HG03045 (cell line): Measurements from ENCODE around the gene PCDH7.

Source experiments
- ATAC-seq: cut with Tn5 transposase; IDR thresholded peaks from one replicate; pipeline ENCODE4 v1.9.1; 2021; ENCODE audit warnings: mild to moderate bottlenecking, moderate library complexity; ENCODE audit not compliant: unreplicated experiment

PCDH7 gene

GRCh38 chr4:30720021-30720660, at the start of gene PCDH7:
TSS of gene PCDH7 (plus strand) at chr4:30720369. CDS start at chr4:30721423, 1,054 bp downstream.
- ATAC-seq = no peak

DNA sequence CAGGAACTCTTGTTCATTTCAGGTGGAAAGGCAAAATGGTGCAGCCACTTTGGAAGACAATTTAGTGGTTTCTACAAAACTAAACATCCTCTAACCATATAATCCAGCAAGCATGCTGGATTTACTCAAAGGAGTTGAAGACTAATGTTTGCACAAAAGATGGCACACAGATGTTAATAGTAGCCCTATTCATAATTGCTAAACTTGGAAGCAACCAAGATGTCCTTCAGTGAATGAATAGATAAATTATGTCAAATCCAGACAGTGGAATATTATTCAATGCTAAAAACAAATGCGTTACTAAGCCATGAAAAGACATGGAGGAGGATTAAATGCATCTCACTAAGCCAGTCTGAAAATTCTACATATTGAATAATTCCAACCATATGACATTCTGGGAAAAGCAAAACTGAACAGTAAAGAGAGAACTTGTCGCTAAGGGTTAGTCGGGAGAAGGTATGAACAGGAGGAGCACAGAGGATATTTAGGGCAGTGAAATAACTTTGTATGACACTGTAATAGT, 48.2 kb upstream of the PCDH7 start:
- no peak for ATAC-seq

DNA sequence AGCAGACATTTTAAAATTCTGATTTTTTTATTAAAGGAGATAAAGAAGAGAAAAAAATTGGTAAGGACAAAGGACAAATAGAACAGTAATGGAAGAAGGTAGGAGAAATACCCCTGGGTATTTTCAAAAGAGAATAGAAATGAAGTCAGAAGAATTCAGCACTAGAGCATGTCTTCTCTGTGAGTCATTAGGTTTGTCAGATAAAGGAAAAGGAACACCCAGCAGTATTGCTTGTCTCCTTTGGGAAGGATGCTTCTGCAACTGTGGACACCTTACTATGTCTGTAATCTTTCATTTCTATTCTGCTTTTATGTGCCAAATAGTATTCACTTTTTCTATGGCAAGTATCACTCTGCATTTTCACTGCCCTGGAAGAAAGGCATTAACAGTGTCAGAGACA, 24.0 kb upstream of the PCDH7 start:
- no peak for ATAC-seq

- no peak for ATAC-seq
Observed at GRCh38 chr4:30714408-30715031, 5.6 kb upstream of the PCDH7 start.

GRCh38 chr4:30716158-30716557, 4.0 kb upstream of the PCDH7 start:
- no peak for ATAC-seq

- ATAC-seq = no peak
Observed at GRCh38 chr4:30716681-30717207, 3.4 kb upstream of the PCDH7 start.

- ATAC-seq = no peak
Observed at GRCh38 chr4:30717208-30718020, 2.8 kb upstream of the PCDH7 start.

DNA sequence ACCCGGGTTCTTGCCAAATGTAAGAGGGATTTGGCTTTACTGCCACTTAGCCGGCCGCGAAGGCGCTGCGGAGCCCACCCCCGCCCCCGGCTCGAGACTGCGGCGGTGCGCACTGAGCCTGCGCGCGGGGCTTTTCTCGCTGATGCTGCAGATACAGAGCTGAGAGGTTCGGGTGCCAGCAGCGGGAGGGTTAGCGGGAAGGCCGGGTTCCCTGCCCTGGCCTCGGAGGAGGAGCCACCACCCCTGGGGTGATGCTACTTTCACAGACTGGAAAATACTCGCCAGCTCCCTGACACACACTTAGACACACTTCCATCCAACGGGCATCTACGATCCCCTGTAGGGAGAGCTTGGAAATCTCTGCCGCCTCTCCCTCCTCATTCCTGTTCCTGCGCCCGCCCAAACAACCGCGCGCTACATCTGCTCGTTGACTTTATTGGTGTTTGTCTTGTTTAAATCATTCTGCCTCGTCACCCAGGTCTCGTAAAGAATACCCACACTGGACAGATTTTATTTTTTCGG, 2.1 kb upstream of the PCDH7 start:
- ATAC-seq = no peak

DNA sequence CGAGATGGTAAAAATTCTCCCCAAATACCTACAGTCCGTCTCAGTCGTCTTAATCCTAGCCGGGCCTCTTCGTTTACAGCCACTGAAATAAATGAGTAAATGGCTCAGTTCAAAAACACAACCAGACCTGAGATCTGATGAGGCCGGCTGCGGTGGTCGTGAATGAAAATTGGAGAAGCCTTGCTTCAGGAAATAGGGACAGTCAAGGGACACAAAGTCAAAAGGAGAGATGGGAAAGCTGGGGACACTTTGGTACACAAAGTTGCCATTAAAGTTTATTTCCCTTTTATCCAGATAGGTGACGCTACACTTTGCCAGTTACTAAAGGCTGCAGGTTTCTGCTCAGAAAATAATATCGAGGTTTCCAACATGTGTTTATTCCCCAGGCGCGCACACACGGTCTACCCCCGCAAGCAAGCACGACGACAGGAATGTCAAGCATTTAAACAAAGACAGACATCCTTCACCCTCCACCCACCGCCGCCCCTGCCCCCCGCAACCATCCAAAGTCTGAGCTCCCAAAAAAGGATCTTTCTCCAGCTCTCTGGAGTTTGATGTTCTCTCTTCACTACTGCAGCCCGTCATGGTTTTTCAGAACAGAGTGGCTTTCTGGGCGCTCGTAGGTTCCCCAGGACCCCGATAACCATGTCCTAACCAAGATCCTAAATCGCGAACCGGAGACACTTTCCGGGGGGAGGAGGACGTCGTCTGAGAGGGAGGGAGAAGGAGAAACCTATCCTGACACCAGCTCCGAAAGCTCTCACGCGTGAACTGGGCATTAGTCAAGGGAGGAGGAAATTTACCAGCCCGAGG, 1.3 kb upstream of the PCDH7 start:
- ATAC-seq = no peak

DNA sequence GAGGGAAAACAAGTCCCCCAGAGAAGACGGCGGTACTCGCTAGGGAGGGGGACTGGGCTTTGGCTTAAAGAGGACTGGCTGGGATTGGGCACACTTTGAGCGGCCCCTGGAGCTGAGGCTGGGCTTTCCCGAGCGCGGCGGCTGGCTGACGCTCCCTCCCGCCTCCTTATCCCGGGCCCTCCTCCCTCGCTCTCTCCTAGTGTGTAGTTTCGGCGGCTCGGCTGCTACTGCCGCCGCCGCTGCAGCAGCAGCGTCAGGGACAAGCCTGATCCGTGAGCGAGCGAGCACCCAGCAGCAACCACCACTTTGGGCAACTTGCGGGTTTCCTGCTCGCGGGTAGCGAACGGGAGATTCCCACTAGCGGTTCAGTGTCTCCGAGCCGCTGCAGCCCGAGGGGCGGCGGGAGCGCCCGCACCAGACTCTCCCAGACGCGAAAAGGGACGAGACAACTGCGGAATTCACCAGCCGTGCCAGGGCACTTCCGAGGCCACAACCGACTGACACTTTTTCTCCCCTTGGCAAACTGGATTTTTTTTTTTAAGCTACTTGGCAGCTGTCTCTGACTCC, 632 bp upstream of the PCDH7 start:
- no peak for ATAC-seq

DNA sequence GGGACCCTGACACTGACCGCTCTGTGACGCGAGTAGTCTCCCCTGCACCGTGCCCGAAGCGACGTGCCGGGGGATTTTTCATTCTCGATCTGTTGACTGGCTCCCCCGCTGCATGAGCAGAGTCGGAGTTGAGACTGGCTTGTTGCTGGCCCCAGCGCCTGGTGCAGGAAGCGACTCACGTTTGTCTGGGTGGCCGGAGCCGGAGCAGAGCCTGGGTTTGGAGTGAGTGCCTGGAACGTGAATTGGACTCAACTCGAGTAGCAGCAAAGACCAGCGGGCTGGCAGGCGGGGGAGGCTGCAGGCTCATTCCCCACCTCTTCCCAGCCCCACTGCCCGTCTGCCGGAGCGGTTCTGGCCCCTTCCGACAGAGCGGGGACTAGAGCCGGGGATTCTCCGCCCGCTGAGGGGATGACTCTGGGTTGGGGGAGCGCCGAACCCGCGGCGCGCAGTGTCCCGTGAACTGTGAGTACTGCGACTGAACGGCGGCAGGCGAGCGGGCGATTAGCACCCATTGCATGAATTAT, 554 bp downstream of the PCDH7 start:
- ATAC-seq = no peak

GRCh38 chr4:30721185-30722091, 1.3 kb downstream of the PCDH7 start:
- ATAC-seq = no peak

GRCh38 chr4:30722092-30722358, 1.9 kb downstream of the PCDH7 start:
- no peak for ATAC-seq

DNA sequence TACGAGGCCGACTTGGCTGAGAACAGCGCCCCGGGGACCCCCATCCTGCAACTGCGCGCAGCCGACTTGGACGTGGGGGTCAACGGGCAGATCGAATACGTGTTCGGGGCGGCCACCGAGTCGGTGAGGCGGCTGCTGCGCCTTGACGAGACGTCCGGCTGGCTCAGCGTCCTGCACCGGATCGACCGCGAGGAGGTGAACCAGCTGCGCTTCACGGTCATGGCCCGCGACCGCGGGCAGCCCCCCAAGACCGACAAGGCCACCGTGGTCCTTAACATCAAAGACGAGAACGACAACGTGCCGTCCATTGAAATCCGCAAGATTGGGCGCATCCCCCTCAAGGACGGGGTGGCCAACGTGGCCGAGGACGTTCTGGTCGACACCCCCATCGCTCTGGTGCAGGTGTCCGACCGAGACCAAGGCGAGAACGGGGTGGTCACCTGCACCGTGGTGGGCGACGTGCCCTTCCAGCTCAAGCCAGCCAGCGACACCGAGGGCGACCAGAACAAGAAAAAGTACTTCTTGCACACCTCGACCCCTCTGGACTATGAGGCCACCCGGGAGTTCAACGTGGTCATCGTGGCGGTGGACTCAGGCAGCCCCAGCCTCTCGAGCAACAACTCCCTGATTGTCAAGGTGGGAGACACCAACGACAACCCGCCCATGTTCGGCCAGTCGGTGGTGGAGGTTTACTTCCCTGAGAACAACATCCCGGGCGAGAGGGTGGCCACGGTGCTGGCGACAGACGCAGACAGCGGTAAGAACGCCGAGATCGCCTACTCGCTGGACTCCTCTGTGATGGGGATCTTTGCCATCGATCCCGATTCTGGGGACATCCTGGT, 2.4 kb downstream of the PCDH7 start:
- no peak for ATAC-seq

GRCh38 chr4:30723201-30723955, 3.2 kb downstream of the PCDH7 start:
- no peak for ATAC-seq

DNA sequence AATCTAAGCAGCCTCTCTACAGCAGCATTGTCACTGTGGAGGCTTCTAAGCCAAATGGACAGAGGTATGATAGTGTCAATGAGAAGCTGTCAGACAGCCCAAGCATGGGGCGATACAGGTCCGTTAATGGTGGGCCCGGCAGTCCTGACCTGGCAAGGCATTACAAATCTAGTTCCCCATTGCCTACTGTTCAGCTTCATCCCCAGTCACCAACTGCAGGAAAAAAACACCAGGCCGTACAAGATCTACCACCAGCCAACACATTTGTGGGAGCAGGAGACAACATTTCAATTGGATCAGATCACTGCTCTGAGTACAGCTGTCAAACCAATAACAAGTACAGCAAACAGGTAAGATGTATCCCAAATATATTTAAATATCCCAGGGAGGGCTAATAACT, 4.1 kb downstream of the PCDH7 start:
- no peak for ATAC-seq

GRCh38 chr4:30725562-30725961, 5.4 kb downstream of the PCDH7 start:
- ATAC-seq = no peak
